Measurements from ENCODE around the gene ZNRF1. TPM values are rescaled to one million over a fixed set of nuclear protein-coding genes. Genes with fewer than 3 reads are reported as not detected.

Gene ZNRF1
- total RNA-seq, 1 experiment from 2014 or later: 55.1 TPM

GRCh38 chr16:75130150-75130771 is 131.4 kb downstream of the ZNRF1 start:
- ChIA-PET POLR2A (ENCODE audit: low non-redundant PET) (no interaction called here), CTCF (no interaction called here)
- H3K4me3 ChIP-seq (ENCODE audit: low read depth, low read length, poor library complexity, severe bottlenecking): no peak overlapping the region
- BruUV-seq (replicated peaks): no TSS peak
- H3K27me3 ChIP-seq (replicated peaks; ENCODE audit: insufficient read depth, low read depth, low read length, poor library complexity): no peaks in the 10 kb centered on the region
- DNase-seq (ENCODE audit: low spot score): no peak
- no peaks in the 10 kb centered on the region for H3K36me3 ChIP-seq (ENCODE audit: insufficient read depth, low read length, poor library complexity, severe bottlenecking)
- TF ChIP-seq CTCF (conservative IDR thresholded peaks at IDR 0.05; ENCODE audit: low read depth, low read length) (peak; percentile 34; the same call in 1 of the 2 replicates), EZH2 (IDR thresholded peaks at IDR 0.05; ENCODE audit: borderline replicate concordance, low read depth, low read length, poor library complexity, severe bottlenecking) (no peak)
- intact Hi-C loops (cut with micrococcal nuclease; ENCODE audit: unreplicated experiment): no loop called here
- no peak overlapping the region for H3K27ac ChIP-seq (ENCODE audit: low read depth, low read length, poor library complexity, severe bottlenecking)
- H3K9me3 ChIP-seq (ENCODE audit: low read depth, low read length, poor library complexity, severe bottlenecking): no peaks in the 10 kb centered on the region
- no peaks in the 10 kb centered on the region for H3K4me1 ChIP-seq (ENCODE audit: insufficient read depth, low read length, poor library complexity, severe bottlenecking)

GRCh38 chr16:75131081-75131480 is 132.3 kb downstream of the ZNRF1 start:
- no peaks in the 10 kb centered on the region for H3K27me3 ChIP-seq (replicated peaks; ENCODE audit: insufficient read depth, low read depth, low read length, poor library complexity)
- H3K27ac ChIP-seq (ENCODE audit: low read depth, low read length, poor library complexity, severe bottlenecking): no peak overlapping the region
- H3K4me1 ChIP-seq (ENCODE audit: insufficient read depth, low read length, poor library complexity, severe bottlenecking): no peaks in the 10 kb centered on the region
- H3K4me3 ChIP-seq (ENCODE audit: low read depth, low read length, poor library complexity, severe bottlenecking): no peak overlapping the region
- H3K9me3 ChIP-seq (ENCODE audit: low read depth, low read length, poor library complexity, severe bottlenecking): no peaks in the 10 kb centered on the region
- intact Hi-C loops (cut with micrococcal nuclease; ENCODE audit: unreplicated experiment): no loop called here
- CTCF ChIA-PET: interaction anchor here (0.5 kb wide), 1 partner anchor 152 kb away, joined by 4 read pairs; no protein-coding TSS in a partner anchor
- TF ChIP-seq EZH2 (IDR thresholded peaks at IDR 0.05; ENCODE audit: borderline replicate concordance, low read depth, low read length, poor library complexity, severe bottlenecking) (no peak), CTCF (conservative IDR thresholded peaks at IDR 0.05; ENCODE audit: low read depth, low read length) (no peak)
- no TSS peak for BruUV-seq (replicated peaks)
- POLR2A ChIA-PET (ENCODE audit: low non-redundant PET): no interaction called here
- H3K36me3 ChIP-seq (ENCODE audit: insufficient read depth, low read length, poor library complexity, severe bottlenecking): no peaks in the 10 kb centered on the region
- no peak for DNase-seq (ENCODE audit: low spot score)

- no peaks in the 10 kb centered on the region for H3K36me3 ChIP-seq (ENCODE audit: insufficient read depth, low read length, poor library complexity, severe bottlenecking)
- H3K9me3 ChIP-seq (ENCODE audit: low read depth, low read length, poor library complexity, severe bottlenecking): no peaks in the 10 kb centered on the region
- H3K27me3 ChIP-seq (replicated peaks; ENCODE audit: insufficient read depth, low read depth, low read length, poor library complexity): no peaks in the 10 kb centered on the region
- H3K4me1 ChIP-seq (ENCODE audit: insufficient read depth, low read length, poor library complexity, severe bottlenecking): peaks cover 10% of the 10 kb centered on the region
- ChIA-PET POLR2A (ENCODE audit: low non-redundant PET) (no interaction called here), CTCF (no interaction called here)
- no peak for TF ChIP-seq CTCF (conservative IDR thresholded peaks at IDR 0.05; ENCODE audit: low read depth, low read length)
- TF ChIP-seq EZH2 (IDR thresholded peaks at IDR 0.05; ENCODE audit: borderline replicate concordance, low read depth, low read length, poor library complexity, severe bottlenecking): no peak
- DNase-seq (ENCODE audit: low spot score): no peak
- H3K27ac ChIP-seq (ENCODE audit: low read depth, low read length, poor library complexity, severe bottlenecking): no peak overlapping the region
- intact Hi-C loops (cut with micrococcal nuclease; ENCODE audit: unreplicated experiment): no loop called here
- BruUV-seq (replicated peaks): no TSS peak
- H3K4me3 ChIP-seq (ENCODE audit: low read depth, low read length, poor library complexity, severe bottlenecking): peak overlapping the region; percentile 13
Measured at GRCh38 chr16:75138233-75138632, 139.4 kb downstream of the ZNRF1 start.
